Hindlimb muscle (tissue), 1 donor: ENCODE data around the gene FARP1. TPM values are rescaled to one million over a fixed set of nuclear protein-coding genes. Genes with fewer than 3 reads are reported as not detected.

Experiments used
- DNase-seq: peaks from one replicate; pipeline ENCODE4 v3.0.0-alpha.2; 2013
- polyA plus RNA-seq: library from polyadenylated mRNA; unstranded; fragments of 120-200 nt; gene quantifications from one replicate; pipeline ENCODE4 v1.2.1, GENCODE V29; 2013; ENCODE audit not compliant: insufficient read length

The FARP1 gene
- polyA plus RNA-seq, 1 donor = 101 TPM

GRCh38 chr13:98175043-98175442 is 32.1 kb downstream of the FARP1 start:
- DNase-seq = no peak

- DNase-seq = no peak
Measured at GRCh38 chr13:98175823-98176222, 32.9 kb downstream of the FARP1 start.

GRCh38 chr13:98176777-98177608 is 34.1 kb downstream of the FARP1 start, which contains the start of gene RNF113B:
TSS of gene RNF113B (minus strand) at chr13:98177269. CDS start at chr13:98177236, 33 bp downstream.
- DNase-seq = no peak

- DNase-seq = no peak
Measured at GRCh38 chr13:98180092-98180491, 37.2 kb downstream of the FARP1 start.

GRCh38 chr13:98181111-98181815 is 38.4 kb downstream of the FARP1 start:
- DNase-seq = no peak

DNA sequence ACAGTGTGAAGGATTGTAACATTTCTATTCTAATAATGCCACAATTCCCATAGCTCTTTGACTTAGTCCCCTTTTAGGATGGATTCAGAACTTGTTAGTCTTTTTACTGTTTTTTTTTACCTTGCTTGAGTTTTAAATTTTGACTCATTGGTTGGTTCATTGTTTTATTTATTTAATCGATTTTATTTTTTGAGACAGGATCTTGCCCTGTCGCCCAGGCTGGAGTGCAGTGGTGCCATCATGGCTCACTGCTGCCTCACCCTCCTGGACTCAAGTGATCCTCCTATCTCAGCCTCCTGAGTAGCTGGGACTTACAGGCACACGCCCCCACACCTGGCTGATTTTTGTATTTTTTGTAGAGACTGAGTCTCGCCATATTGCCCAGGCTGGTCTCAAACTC is 39.3 kb downstream of the FARP1 start:
- DNase-seq = no peak

DNA sequence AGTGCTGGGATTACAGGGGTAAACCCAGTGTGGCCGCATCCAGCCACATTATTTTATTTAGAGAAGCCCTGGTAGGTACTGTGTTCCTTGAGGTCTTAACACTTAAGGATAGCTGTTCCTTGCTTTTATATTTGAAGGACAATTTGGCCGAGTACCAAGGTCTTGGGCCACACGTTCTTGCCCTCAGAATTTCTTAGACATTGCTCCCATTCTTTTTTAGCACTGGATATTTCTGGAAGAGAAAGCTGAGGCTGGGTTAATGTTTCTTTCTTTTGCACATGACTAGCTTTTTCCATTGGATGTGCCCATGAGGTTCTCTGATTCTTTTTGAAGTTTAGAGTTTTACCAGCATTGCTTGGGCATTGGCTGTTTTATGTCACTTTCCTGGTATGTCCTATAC is 39.7 kb downstream of the FARP1 start:
- no peak for DNase-seq

DNA sequence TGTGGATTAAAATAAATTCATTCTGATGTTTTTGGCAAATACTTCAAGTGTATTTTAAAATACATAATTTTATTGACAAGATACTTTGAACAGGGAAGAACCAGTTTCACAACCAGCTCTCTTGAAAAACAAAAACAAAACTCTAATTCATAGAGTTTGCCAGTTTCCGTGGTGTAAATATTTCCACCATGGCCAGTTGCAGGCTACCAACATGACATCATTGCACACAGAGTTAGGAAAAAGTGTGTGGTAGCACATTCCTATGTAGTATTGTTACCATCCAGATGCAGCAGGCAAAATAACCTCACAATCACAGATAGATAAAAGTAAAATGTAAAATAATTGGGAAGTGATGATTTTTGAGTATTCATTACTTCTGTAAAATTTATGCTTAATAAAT is 41.9 kb downstream of the FARP1 start:
- DNase-seq = no peak

DNA sequence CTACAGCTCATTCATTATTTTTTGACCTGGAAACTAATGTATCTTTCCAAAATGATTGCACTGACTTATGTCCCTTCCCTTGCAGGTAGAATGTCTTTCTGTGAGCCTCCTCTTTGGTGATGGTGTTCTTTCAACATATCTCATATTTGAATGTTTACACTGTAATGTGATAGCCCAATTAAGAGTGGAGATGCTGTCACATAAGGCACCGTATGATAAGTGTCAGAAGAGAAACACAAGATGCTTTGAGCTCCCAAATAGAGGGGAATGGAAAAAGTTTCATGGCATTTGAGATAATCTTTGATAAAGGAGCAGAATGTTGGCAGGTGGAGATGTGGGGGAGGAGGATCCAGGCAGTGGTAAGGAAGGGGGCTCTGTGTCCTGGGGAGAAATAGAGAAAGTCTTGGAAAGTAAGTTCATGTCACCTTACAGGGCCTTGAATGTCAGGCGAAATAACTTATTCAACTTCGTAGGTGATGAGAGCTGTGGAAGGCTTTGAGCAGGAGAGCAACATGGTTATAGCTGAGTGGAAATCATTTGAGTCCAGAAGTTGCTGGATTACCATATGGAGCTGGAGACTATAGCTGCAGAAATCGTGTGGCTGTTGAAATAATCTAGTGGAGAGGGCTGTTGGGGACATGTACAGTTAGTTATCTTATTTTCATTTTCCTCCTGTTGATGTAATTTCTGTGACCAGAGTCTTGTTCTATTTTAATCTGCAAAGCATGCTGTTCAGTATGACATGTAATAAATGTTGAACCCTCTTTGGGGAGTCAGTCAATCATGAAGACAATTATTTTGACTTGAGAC is 44.5 kb downstream of the FARP1 start:
- DNase-seq = no peak

DNA sequence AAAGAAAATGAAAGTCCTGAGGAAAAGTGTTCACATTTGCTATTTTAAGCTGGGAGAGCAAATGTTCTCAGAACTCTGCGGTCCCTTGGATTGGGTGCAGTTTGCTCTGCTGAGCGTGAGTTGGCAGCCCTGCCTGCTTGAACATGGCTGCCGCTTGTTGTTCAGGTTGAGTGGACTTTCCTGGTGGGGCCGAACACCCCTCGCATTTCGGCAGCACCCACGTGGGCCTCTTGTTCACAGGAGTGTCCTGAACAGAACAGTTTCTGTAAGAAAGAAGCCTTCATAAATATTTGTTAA is 45.0 kb downstream of the FARP1 start:
- no peak for DNase-seq

- no peak for DNase-seq
Measured at GRCh38 chr13:98188544-98189166, 45.8 kb downstream of the FARP1 start.

GRCh38 chr13:98189841-98190505 is 47.1 kb downstream of the FARP1 start:
- DNase-seq = peak; percentile 38

DNA sequence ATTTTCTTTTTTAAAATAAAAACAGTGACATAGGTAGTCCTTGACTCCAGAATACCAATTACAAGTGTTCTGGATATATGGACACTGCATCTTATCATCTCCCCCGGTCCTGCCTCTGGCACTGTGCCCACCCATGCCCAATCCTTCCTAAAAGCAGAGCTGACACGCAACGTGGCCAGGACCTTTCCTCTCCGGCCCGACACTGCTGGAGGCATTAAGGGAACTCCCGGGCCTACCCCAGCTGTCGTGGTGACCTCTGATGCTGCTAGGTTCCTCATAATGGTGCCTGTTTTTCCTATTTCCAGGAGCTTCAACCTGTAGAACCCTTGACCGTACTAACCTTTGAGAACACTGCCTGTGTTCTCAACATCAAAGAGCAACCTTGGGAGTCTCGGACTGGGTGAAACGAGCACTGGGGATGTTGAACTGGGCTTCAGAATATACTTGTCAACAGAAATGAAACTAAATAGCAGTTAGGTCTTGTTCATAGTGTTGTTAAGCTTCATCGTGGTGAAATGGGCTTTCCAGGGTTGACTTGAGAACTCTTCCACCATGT is 48.1 kb downstream of the FARP1 start:
- no peak for DNase-seq

DNA sequence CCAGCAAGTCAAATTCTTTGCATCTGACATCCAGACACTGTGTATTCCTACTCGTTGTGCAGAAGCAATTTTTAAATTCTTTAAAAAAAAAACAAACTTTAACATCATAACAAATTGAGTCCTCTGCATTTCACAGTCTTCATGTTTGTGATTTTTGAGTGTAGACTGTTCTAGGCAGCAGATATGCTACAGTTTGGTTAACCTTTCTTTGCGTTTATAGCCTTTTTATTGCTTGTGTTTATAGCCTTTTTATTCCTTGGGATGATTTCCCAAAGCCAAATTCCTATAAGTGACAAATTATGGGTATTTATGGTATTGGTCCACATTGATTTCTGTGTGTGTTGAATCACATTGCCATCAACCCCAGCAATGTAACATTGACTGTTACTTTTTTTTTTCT is 49.1 kb downstream of the FARP1 start:
- no peak for DNase-seq

- no peak for DNase-seq
Measured at GRCh38 chr13:98195054-98195791, 52.3 kb downstream of the FARP1 start.

GRCh38 chr13:98198683-98199082 is 55.8 kb downstream of the FARP1 start:
- no peak for DNase-seq

- no peak for DNase-seq
Measured at GRCh38 chr13:98199480-98199879, 56.6 kb downstream of the FARP1 start.

DNA sequence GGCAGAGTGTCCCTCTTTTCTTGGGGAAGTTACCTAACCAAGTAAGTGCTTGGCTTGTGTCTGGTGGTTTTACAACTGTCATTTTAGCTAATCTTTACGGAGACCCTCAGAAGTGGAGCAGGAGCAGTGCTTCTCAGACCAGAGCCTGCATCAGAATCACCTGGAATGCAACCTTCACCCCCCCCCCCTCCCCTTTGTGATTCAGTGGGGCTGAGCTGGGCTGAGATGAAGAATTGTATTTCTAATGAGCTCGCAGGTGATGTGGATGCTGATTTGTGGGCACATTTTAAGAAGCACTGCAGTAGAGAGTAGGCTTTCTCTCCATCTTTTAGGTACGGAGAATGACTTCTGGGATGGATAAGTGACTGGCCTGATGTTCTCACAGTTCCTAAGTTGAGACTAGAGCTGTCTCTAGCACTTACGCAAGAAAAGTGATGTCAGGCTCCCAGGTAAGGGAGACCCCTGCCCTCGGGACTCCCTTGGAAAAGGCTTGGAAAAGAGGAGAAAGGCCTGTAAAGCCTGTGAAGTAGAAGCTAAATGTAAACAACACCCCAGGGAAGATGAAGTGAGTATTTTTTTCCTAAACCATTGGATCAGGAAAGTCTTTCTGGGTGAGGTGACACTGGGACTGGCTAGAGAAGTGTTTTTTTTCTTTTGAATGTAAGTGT is 57.5 kb downstream of the FARP1 start:
- DNase-seq = no peak

GRCh38 chr13:98201189-98201588 is 58.3 kb downstream of the FARP1 start:
- no peak for DNase-seq

DNA sequence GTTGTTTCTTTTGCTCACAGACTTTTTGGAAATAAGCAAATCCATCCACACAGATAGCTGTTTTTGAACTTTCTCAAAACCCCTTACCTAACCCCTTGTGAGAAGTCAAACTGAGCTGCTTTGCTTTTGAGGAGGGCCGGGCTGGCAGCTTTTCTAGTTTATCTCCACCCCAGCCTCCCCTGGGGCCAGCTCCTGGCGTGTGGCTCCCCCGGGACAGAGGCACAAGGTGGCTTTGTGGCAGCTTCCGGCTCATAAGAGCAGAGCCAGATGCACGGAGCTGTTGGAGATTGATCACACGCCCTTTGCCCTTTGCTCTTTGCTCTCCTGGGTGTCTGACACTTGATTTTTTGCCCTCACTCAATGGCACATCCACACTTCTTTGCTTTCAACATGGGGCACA is 59.1 kb downstream of the FARP1 start:
- no peak for DNase-seq
